HCT116 (cell line): ENCODE results near the gene RPN1. TPM values are rescaled to one million over a fixed set of nuclear protein-coding genes. Genes with fewer than 3 reads are reported as not detected.

Experiments
- ATAC-seq: fragments of 200-7000 bp; cut with Tn5 transposase; 2 replicates; pipeline ENCODE4 v1.9.1; 2020; ENCODE audit warnings: mild to moderate bottlenecking, moderate library complexity
- BruUV-seq: library from RNA; stranded (reverse); fragments of 400-500 nt; replicated peaks from 2 replicates; lab custom pipeline; 2021; lab: Mats Ljungman, UMichigan
- CTCF ChIA-PET: fragments of 300-600 bp; sonication (Branson Sonifier 250); formaldehyde crosslinking; loops from one replicate; lab custom pipeline; 2021; ENCODE audit warnings: antibody characterized with exemption; lab: Charles Lee
- POLR2A ChIA-PET: fragments of 300-600, 350-600 bp; sonication (Branson Sonifier 250); formaldehyde crosslinking; loops from one replicate; lab custom pipeline; 2021; ENCODE audit warnings: antibody characterized with exemption; lab: Charles Lee
- RAD21 ChIA-PET, 2 experiments: fragments of 300-600 bp; sonication (Branson Sonifier 250); formaldehyde crosslinking; loops; one replicate each; lab custom pipeline; 2023; ENCODE audit warnings: low total read pairs in 2 of 2; ENCODE audit not compliant: uncharacterized antibody in 2 of 2, unreplicated experiment in 2 of 2, low non-redundant PET in 1 of 2; lab: Charles Lee
- DNase-seq: peaks from one replicate; pipeline ENCODE4 v3.0.0-alpha.2; 2010; ENCODE audit warnings: low read depth, low spot score
- H2AFZ ChIP-seq: fragments of 200-600 bp; shearing (Covaris generic), sonication (generic); 2 replicates; pipeline ENCODE4 v1.6.1; 2017; ENCODE audit warnings: low read depth, mixed run types, mixed read lengths, antibody characterized with exemption, low read length; ENCODE audit not compliant: poor library complexity, severe bottlenecking
- H3K27ac ChIP-seq: 2 replicates; pipeline ENCODE4 v1.5.1; 2012; ENCODE audit warnings: low read depth, low read length
- H3K27me3 ChIP-seq: fragments of 200-600 bp; sonication (generic); 2 replicates; pipeline ENCODE4 v1.6.1; 2016; ENCODE audit warnings: mixed run types, low read length, mixed read lengths; ENCODE audit not compliant: insufficient read depth
- H3K36me3 ChIP-seq, 2 experiments: fragments of 200-500 bp in 1 of 2; fragments of 200-600 bp in 1 of 2; sonication (Bioruptor generic) in 1 of 2; sonication (generic) in 1 of 2; 2 replicates each; pipeline versions ENCODE4 v1.5.1 to v1.6.1; 2014 to 2016; ENCODE audit warnings: low read length in 2 of 2, inconsistent platforms in 1 of 2, mixed read lengths in 1 of 2, mixed run types in 1 of 2; ENCODE audit not compliant: insufficient read depth in 2 of 2, control insufficient read depth in 1 of 2
- H3K4me1 ChIP-seq, 2 experiments: fragments of 200-600 bp in 1 of 2; sonication (generic) in 1 of 2; 2 replicates each; pipeline versions ENCODE4 v1.5.1 to v1.6.1; 2012 to 2017; ENCODE audit warnings: low read length in 2 of 2, inconsistent platforms in 1 of 2, mild to moderate bottlenecking in 1 of 2, mixed read lengths in 1 of 2, mixed run types in 1 of 2, moderate library complexity in 1 of 2; ENCODE audit not compliant: insufficient read depth in 2 of 2, control insufficient read depth in 1 of 2
- H3K4me2 ChIP-seq: fragments of 200-600 bp; sonication (generic); 2 replicates; pipeline ENCODE4 v1.6.1; 2017; ENCODE audit warnings: mixed run types, low read length, mixed read lengths
- H3K4me3 ChIP-seq, 2 experiments: fragments of 200-600 bp in 1 of 2; sonication (generic) in 1 of 2; replicated peaks in 1 of 2; 2 replicates each; pipeline ENCODE4 v1.5.1; 2011 to 2016; ENCODE audit warnings: low read length in 2 of 2, control low read depth in 1 of 2, low read depth in 1 of 2, mild to moderate bottlenecking in 1 of 2, mixed read lengths in 1 of 2, mixed run types in 1 of 2
- H3K79me2 ChIP-seq: fragments of 200-600 bp; sonication (generic); 2 replicates; pipeline ENCODE4 v1.6.1; 2017; ENCODE audit warnings: mild to moderate bottlenecking, mixed run types, low read length, moderate library complexity, mixed read lengths; ENCODE audit not compliant: insufficient read depth
- H3K9ac ChIP-seq: fragments of 200-600 bp; sonication (generic); 2 replicates; pipeline ENCODE4 v1.6.1; 2016; ENCODE audit warnings: low read length, mixed read lengths
- H3K9me2 ChIP-seq: fragments of 200-600 bp; sonication (generic), shearing (Covaris generic); 2 replicates; pipeline ENCODE4 v1.6.1; 2017; ENCODE audit warnings: mixed run types, mild to moderate bottlenecking, moderate library complexity; ENCODE audit not compliant: insufficient read depth
- H3K9me3 ChIP-seq, 2 experiments: fragments of 200-500 bp in 1 of 2; fragments of 200-600 bp in 1 of 2; sonication (Bioruptor generic) in 1 of 2; sonication (generic) in 1 of 2; 2 replicates each; pipeline ENCODE4 v1.6.1; 2014 to 2017; ENCODE audit warnings: low read length in 2 of 2, mixed read lengths in 2 of 2, inconsistent platforms in 1 of 2, low read depth in 1 of 2, mild to moderate bottlenecking in 1 of 2, mixed run types in 1 of 2, moderate library complexity in 1 of 2; ENCODE audit not compliant: control insufficient read depth in 1 of 2, insufficient read depth in 1 of 2
- H4K20me1 ChIP-seq: fragments of 200-600 bp; sonication (generic), shearing (Covaris generic); 2 replicates; pipeline ENCODE4 v1.6.1; 2017; ENCODE audit warnings: mixed run types, mild to moderate bottlenecking, moderate library complexity; ENCODE audit not compliant: insufficient read depth
- CBX3 ChIP-seq: IDR thresholded peaks from 2 replicates; pipeline ENCODE4 v1.6.1; 2012; ENCODE audit warnings: low read depth
- ELF1 ChIP-seq: IDR thresholded peaks from 2 replicates; pipeline ENCODE4 v1.6.1; 2012; ENCODE audit warnings: low read depth, borderline replicate concordance
- EZH2 ChIP-seq: fragments of 200-600 bp; sonication (generic); IDR thresholded peaks from 2 replicates; pipeline ENCODE4 v1.6.1; 2017; ENCODE audit warnings: antibody characterized with exemption, mixed run types
- EZH2phosphoT487 ChIP-seq: fragments of 200-600 bp; IDR thresholded peaks from 2 replicates; pipeline ENCODE4 v1.6.1; 2018; ENCODE audit warnings: antibody characterized with exemption, borderline replicate concordance
- FOSL1 ChIP-seq: IDR thresholded peaks from 2 replicates; pipeline ENCODE4 v1.6.1; 2012; ENCODE audit warnings: low read depth
- JUND ChIP-seq: IDR thresholded peaks from 2 replicates; pipeline ENCODE4 v1.6.1; 2012
- MAX ChIP-seq: IDR thresholded peaks from 2 replicates; pipeline ENCODE4 v1.6.1; 2012
- POLR2A ChIP-seq: IDR thresholded peaks from 2 replicates; pipeline ENCODE4 v1.7.0; 2011; ENCODE audit warnings: borderline replicate concordance; ENCODE audit not compliant: insufficient read depth, insufficient read length; ENCODE audit errors: extremely low read depth
- RAD21 ChIP-seq: IDR thresholded peaks from 2 replicates; pipeline ENCODE4 v1.6.1; 2012; ENCODE audit warnings: low read depth, mild to moderate bottlenecking
- REST ChIP-seq: IDR thresholded peaks from 2 replicates; pipeline ENCODE4 v1.6.1; 2012; ENCODE audit warnings: low read depth
- SIN3A ChIP-seq: IDR thresholded peaks from 2 replicates; pipeline ENCODE4 v1.6.1; 2012; ENCODE audit warnings: low read depth
- TCF7L2 ChIP-seq: IDR thresholded peaks from 2 replicates; pipeline ENCODE4 v1.7.0; 2011; ENCODE audit warnings: borderline replicate concordance, inconsistent platforms; ENCODE audit not compliant: insufficient read depth, insufficient read length; ENCODE audit errors: extremely low read depth
- YY1 ChIP-seq: IDR thresholded peaks from 2 replicates; pipeline ENCODE4 v1.6.1; 2011; ENCODE audit warnings: low read length, low read depth, moderate library complexity, mild to moderate bottlenecking; ENCODE audit not compliant: insufficient replicate concordance; ENCODE audit errors: extremely low read depth
- ZFX ChIP-seq: fragments of 450-650 bp; IDR thresholded peaks from 2 replicates; pipeline ENCODE4 v1.6.1; 2017
- ZNF274 ChIP-seq: fragments of 200-500 bp; sonication (Bioruptor generic); IDR thresholded peaks from 2 replicates; pipeline ENCODE4 v1.6.1; 2014; ENCODE audit warnings: mild to moderate bottlenecking, low read depth, low read length, inconsistent platforms
- intact Hi-C: fragments of 100-400 bp; cut with micrococcal nuclease; formaldehyde crosslinking; loops from 2 replicates; pipeline ENCODE4 v1.10.0; 2022
- total RNA-seq: library from RNA; stranded (reverse); gene quantifications from one replicate; pipeline ENCODE4 v1.2.1, GENCODE V29; 2021; ENCODE audit not compliant: unreplicated experiment
- TF ChIP-seq, protein P1 (sequence below): IDR thresholded peaks from 2 replicates; pipeline ENCODE4 v1.6.1; 2011; ENCODE audit warnings: mild to moderate bottlenecking, low read length, moderate library complexity; ENCODE audit not compliant: insufficient replicate concordance; ENCODE audit errors: extremely low read depth

Gene RPN1
- total RNA-seq, 1 experiment from 2014 or later, result 218 TPM

GRCh38 chr3:128576290-128576689 is 74.3 kb downstream of the RPN1 start (continued):
- TF ChIP-seq YY1, result no peak
- no peak for TF ChIP-seq REST
- no peak for TF ChIP-seq ZNF274
- TF ChIP-seq, protein P1, sequence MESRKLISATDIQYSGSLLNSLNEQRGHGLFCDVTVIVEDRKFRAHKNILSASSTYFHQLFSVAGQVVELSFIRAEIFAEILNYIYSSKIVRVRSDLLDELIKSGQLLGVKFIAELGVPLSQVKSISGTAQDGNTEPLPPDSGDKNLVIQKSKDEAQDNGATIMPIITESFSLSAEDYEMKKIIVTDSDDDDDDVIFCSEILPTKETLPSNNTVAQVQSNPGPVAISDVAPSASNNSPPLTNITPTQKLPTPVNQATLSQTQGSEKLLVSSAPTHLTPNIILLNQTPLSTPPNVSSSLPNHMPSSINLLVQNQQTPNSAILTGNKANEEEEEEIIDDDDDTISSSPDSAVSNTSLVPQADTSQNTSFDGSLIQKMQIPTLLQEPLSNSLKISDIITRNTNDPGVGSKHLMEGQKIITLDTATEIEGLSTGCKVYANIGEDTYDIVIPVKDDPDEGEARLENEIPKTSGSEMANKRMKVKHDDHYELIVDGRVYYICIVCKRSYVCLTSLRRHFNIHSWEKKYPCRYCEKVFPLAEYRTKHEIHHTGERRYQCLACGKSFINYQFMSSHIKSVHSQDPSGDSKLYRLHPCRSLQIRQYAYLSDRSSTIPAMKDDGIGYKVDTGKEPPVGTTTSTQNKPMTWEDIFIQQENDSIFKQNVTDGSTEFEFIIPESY, result no peak
- no peak for TF ChIP-seq TCF7L2
- TF ChIP-seq ELF1, result no peak

DNA sequence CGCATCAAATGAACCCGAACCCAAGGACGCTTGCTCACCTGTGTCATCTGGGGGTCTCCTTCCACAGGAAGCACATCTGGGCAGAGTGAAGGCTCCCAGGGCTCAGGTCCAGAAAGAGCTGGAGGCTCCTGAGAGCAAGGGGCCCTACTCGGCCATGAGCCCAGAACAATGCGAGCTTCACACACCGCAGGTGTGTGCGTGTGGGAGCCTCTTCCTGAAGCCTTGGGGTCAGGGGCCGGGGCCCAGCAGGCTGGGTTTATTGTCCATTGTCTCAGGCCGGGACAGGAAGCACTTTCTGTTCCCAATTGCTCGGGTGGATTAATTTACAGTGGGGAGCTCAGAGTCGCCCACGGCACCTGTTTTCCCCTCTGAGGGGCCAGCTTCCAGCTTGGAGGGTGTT is 74.8 kb downstream of the RPN1 start:
- Histone ChIP-seq H3K9me2 (no peaks in the 10 kb centered on the region), H3K27me3 (peaks cover 3% of the 10 kb centered on the region; the same call in 1 of the 2 replicates), H3K36me3 (no peaks in the 10 kb centered on the region), H3K4me1 (no peaks in the 10 kb centered on the region), H3K9ac (no peak overlapping the region), H3K79me2 (no peaks in the 10 kb centered on the region), H4K20me1 (no peaks in the 10 kb centered on the region), H3K27ac (no peak overlapping the region), H2AFZ (no peak overlapping the region), H3K4me3 (no peak overlapping the region), H3K9me3 (peaks cover 0 to 5% of the 10 kb centered on the region in 2 experiments; a peak in 1 of 4 replicates), H3K4me2 (no peak overlapping the region)
- ChIA-PET CTCF (no interaction called here), RAD21 (no interaction called here), POLR2A (no interaction called here)
- BruUV-seq, result no TSS peak
- intact Hi-C loops, result no loop called here
- no peak for ATAC-seq
- no peak for DNase-seq
- TF ChIP-seq ZFX (no peak), EZH2phosphoT487 (no peak), FOSL1 (no peak), JUND (no peak), ELF1 (no peak), YY1 (no peak), POLR2A (no peak), EZH2 (no peak), RAD21 (no peak), SIN3A (no peak), MAX (no peak), CBX3 (no peak)
- TF ChIP-seq, protein P1, result no peak
